Parathyroid adenoma (tissue), 2 donors: ENCODE results near the gene FAM20C.

Source experiments
- H2AFZ ChIP-seq: fragments of 300-600 bp; sonication (generic); one replicate; pipeline ENCODE4 v1.7.0; 2017; ENCODE audit warnings: antibody characterized with exemption, mild to moderate bottlenecking
- H3K27ac ChIP-seq: fragments of 300-600 bp; sonication (generic); one replicate; pipeline ENCODE4 v1.7.0; 2017
- H3K27me3 ChIP-seq: fragments of 300-600 bp; sonication (generic); one replicate; pipeline ENCODE4 v1.7.0; 2017; ENCODE audit warnings: low read length; ENCODE audit not compliant: control insufficient read depth, insufficient read depth
- H3K36me3 ChIP-seq: fragments of 300-600 bp; sonication (generic); one replicate; pipeline ENCODE4 v1.7.0; 2017; ENCODE audit warnings: low read length; ENCODE audit not compliant: control insufficient read depth, insufficient read depth
- H3K4me1 ChIP-seq: fragments of 300-600 bp; sonication (generic); one replicate; pipeline ENCODE4 v1.7.0; 2017; ENCODE audit warnings: control low read depth
- H3K4me2 ChIP-seq: fragments of 300-600 bp; sonication (generic); one replicate; pipeline ENCODE4 v1.7.0; 2017; ENCODE audit warnings: low read length
- H3K4me3 ChIP-seq: fragments of 300-600 bp; sonication (generic); one replicate; pipeline ENCODE4 v1.7.0; 2017; ENCODE audit warnings: low read depth, low read length
- H3K79me2 ChIP-seq: fragments of 300-600 bp; sonication (generic); one replicate; pipeline ENCODE4 v1.7.0; 2017; ENCODE audit warnings: control low read depth
- H3K9ac ChIP-seq: fragments of 300-600 bp; sonication (generic); one replicate; pipeline ENCODE4 v1.7.0; 2017; ENCODE audit warnings: mild to moderate bottlenecking
- H3K9me3 ChIP-seq: fragments of 300-600 bp; sonication (generic); one replicate; pipeline ENCODE4 v1.7.0; 2017; ENCODE audit warnings: low read length; ENCODE audit not compliant: control insufficient read depth
- CTCF ChIP-seq: fragments of 300-600 bp; sonication (generic); IDR thresholded peaks from one replicate; pipeline ENCODE4 v1.7.0; 2017; ENCODE audit warnings: antibody characterized with exemption, mild to moderate bottlenecking
- donor health status: primary hyperparathyroidism.

The FAM20C gene

GRCh38 chr7:256981-257646, 64.7 kb downstream of the FAM20C start:
- Histone ChIP-seq H3K9ac (no peak overlapping the region), H2AFZ (no peak overlapping the region), H3K4me2 (no peak overlapping the region), H3K27me3 (no peaks in the 10 kb centered on the region), H3K9me3 (no peaks in the 10 kb centered on the region), H3K27ac (no peak overlapping the region), H3K4me3 (no peak overlapping the region), H3K36me3 (no peaks in the 10 kb centered on the region), H3K4me1 (no peaks in the 10 kb centered on the region), H3K79me2 (no peaks in the 10 kb centered on the region)
- TF ChIP-seq CTCF, result no peak

GRCh38 chr7:257647-257992, 65.2 kb downstream of the FAM20C start:
- no peaks in the 10 kb centered on the region for H3K36me3 ChIP-seq
- no peaks in the 10 kb centered on the region for H3K27me3 ChIP-seq
- H3K9me3 ChIP-seq, result no peaks in the 10 kb centered on the region
- H2AFZ ChIP-seq, result no peak overlapping the region
- no peaks in the 10 kb centered on the region for H3K4me1 ChIP-seq
- no peak for TF ChIP-seq CTCF
- H3K27ac ChIP-seq, result no peak overlapping the region
- no peak overlapping the region for H3K4me3 ChIP-seq
- no peak overlapping the region for H3K4me2 ChIP-seq
- no peak overlapping the region for H3K9ac ChIP-seq
- H3K79me2 ChIP-seq, result no peaks in the 10 kb centered on the region

DNA sequence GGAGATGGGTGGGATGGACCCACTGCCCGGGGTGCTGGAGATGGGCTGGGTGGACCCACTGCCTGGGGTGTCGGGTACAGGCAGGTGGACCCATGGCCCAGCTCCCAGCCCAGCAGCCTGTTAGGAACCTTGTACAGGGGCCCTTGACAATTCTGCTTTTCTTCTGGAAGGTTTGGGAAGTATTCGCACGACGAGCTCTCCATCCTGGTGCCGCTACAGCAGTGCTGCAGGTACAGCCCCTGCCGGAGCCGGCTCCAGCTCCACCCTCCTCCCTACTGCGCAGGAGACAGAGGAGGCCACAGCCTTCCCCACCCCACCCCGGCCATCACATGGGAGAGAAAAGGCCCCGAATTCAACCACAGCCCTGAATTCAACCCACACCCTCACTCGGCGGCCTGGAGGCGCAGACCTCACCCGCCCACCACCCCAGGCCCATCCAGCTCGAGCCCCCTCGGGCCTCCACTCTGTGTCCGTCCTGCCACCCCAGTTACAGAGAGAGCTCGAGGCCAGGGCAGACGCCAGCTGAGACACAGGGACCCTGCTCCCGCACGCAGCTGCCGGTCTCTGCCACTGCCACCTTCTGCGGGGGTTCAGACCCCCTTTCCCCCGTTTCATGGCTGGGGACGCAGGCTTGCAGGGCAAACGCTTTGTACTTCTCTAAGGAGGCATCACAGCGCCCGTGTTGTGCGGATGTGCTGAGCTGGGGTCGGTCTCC, 66.3 kb downstream of the FAM20C start:
- no peaks in the 10 kb centered on the region for H3K79me2 ChIP-seq
- H3K27ac ChIP-seq, result no peak overlapping the region
- H2AFZ ChIP-seq, result no peak overlapping the region
- H3K9me3 ChIP-seq, result no peaks in the 10 kb centered on the region
- no peak overlapping the region for H3K9ac ChIP-seq
- no peak for TF ChIP-seq CTCF
- no peak overlapping the region for H3K4me2 ChIP-seq
- no peaks in the 10 kb centered on the region for H3K27me3 ChIP-seq
- H3K4me1 ChIP-seq, result no peaks in the 10 kb centered on the region
- no peaks in the 10 kb centered on the region for H3K36me3 ChIP-seq
- no peak overlapping the region for H3K4me3 ChIP-seq

DNA sequence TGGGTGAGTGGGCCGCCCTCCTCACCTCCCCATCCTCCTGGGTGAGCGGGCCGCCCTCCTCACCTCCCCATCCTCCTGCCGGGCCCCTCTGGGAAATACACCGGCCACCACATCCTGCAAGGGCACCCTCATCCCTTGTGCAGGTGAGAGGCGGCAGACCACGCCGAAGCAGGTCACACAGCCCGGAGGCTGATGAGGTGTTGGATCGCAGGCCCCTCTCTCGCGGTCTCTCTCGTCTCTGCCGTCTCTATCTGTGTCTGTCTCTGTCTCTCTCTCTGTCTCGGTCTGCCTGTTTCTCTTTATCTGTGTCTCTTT, 66.8 kb downstream of the FAM20C start:
- H3K27me3 ChIP-seq, result no peaks in the 10 kb centered on the region
- no peak overlapping the region for H3K27ac ChIP-seq
- no peak overlapping the region for H3K4me3 ChIP-seq
- H3K36me3 ChIP-seq, result no peaks in the 10 kb centered on the region
- H2AFZ ChIP-seq, result no peak overlapping the region
- H3K4me2 ChIP-seq, result no peak overlapping the region
- H3K4me1 ChIP-seq, result no peaks in the 10 kb centered on the region
- no peak overlapping the region for H3K9ac ChIP-seq
- H3K79me2 ChIP-seq, result no peaks in the 10 kb centered on the region
- no peak for TF ChIP-seq CTCF
- no peaks in the 10 kb centered on the region for H3K9me3 ChIP-seq
